ENCODE results near the gene PODXL2.
"Not testable (repeated sequence)": the region's sequence is repeated elsewhere in the genome, so short reads cannot be mapped to it uniquely, and the experiment has no call there.

PODXL2 gene

GRCh38 chr3:127676456-127676855 is 47.5 kb downstream of the PODXL2 start:
- no peak for DNase-seq (ENCODE audit: low read depth)

GRCh38 chr3:127676921-127677351 is 48.0 kb downstream of the PODXL2 start:
- DNase-seq (ENCODE audit: low read depth): no peak

- DNase-seq (ENCODE audit: low read depth): no peak
These were observed 48.7 kb downstream of the PODXL2 start for GRCh38 chr3:127677541-127678314.

GRCh38 chr3:127678315-127678599 is 49.3 kb downstream of the PODXL2 start:
- DNase-seq (ENCODE audit: low read depth): no peak

GRCh38 chr3:127678611-127679533 is 49.9 kb downstream of the PODXL2 start:
- DNase-seq (ENCODE audit: low read depth): no peak

- no peak for DNase-seq (ENCODE audit: low read depth)
These were observed 50.7 kb downstream of the PODXL2 start for GRCh38 chr3:127679534-127680145.

GRCh38 chr3:127680146-127680661 is 51.2 kb downstream of the PODXL2 start:
- no peak for DNase-seq (ENCODE audit: low read depth)

GRCh38 chr3:127680798-127681221 is 51.8 kb downstream of the PODXL2 start:
- no peak for DNase-seq (ENCODE audit: low read depth)

GRCh38 chr3:127682175-127682554 is 53.2 kb downstream of the PODXL2 start:
- DNase-seq (ENCODE audit: low read depth): not testable (repeated sequence)

GRCh38 chr3:127682561-127682960 is 53.6 kb downstream of the PODXL2 start:
- no peak for DNase-seq (ENCODE audit: low read depth)

- DNase-seq (ENCODE audit: low read depth): no peak
These were observed 56.1 kb downstream of the PODXL2 start for GRCh38 chr3:127684871-127685707.

GRCh38 chr3:127685708-127686511 is 56.9 kb downstream of the PODXL2 start:
- no peak for DNase-seq (ENCODE audit: low read depth)

GRCh38 chr3:127686512-127686894 is 57.5 kb downstream of the PODXL2 start:
- DNase-seq (ENCODE audit: low read depth): no peak

- DNase-seq (ENCODE audit: low read depth): no peak
These were observed 58.3 kb downstream of the PODXL2 start for GRCh38 chr3:127687228-127687737.

GRCh38 chr3:127688022-127688415 is 59.0 kb downstream of the PODXL2 start:
- no peak for DNase-seq (ENCODE audit: low read depth)

- peak; percentile 58 for DNase-seq (ENCODE audit: low read depth)
These were observed 59.7 kb downstream of the PODXL2 start for GRCh38 chr3:127688416-127689265.

GRCh38 chr3:127689266-127689860 is 60.4 kb downstream of the PODXL2 start:
- DNase-seq (ENCODE audit: low read depth): no peak

- DNase-seq (ENCODE audit: low read depth): peak; percentile 68
These were observed 61.1 kb downstream of the PODXL2 start for GRCh38 chr3:127690106-127690505.

GRCh38 chr3:127690823-127691452 is 62.0 kb downstream of the PODXL2 start:
- peak; percentile 68 for DNase-seq (ENCODE audit: low read depth)
